Liver (tissue), 9 donors: Measurements from ENCODE around the gene DSCAML1. TPM values are rescaled to one million over a fixed set of nuclear protein-coding genes. Genes with fewer than 3 reads are reported as not detected.

Experiments used
- DNase-seq: peaks from one replicate; pipeline ENCODE4 v3.0.0-alpha.2; 2017; ENCODE audit warnings: low spot score
- H3K27ac ChIP-seq, 2 donors: one replicate each; pipeline ENCODE4 v1.7.0; 2013; ENCODE audit warnings: inconsistent platforms in 2 of 2, low read length in 2 of 2, control low read depth in 1 of 2, low read depth in 1 of 2, mild to moderate bottlenecking in 1 of 2
- H3K27me3 ChIP-seq, 4 donors: one replicate each; pipeline versions ENCODE4 v1.6.1 to v1.7.0; 2013; ENCODE audit warnings: low read length in 3 of 4, inconsistent platforms in 1 of 4, mild to moderate bottlenecking in 1 of 4, moderate library complexity in 1 of 4; ENCODE audit not compliant: control insufficient read depth in 4 of 4, insufficient read depth in 4 of 4
- H3K36me3 ChIP-seq, 4 donors: one replicate each; pipeline versions ENCODE4 v1.6.1 to v1.7.0; 2013; ENCODE audit warnings: low read length in 3 of 4, mild to moderate bottlenecking in 3 of 4, low read depth in 1 of 4, moderate library complexity in 1 of 4; ENCODE audit not compliant: control insufficient read depth in 4 of 4, insufficient read depth in 3 of 4
- H3K4me1 ChIP-seq, 4 donors: one replicate each; pipeline versions ENCODE4 v1.6.1 to v1.7.0; 2013; ENCODE audit warnings: low read length in 3 of 4, mild to moderate bottlenecking in 3 of 4, moderate library complexity in 1 of 4; ENCODE audit not compliant: control insufficient read depth in 4 of 4, insufficient read depth in 4 of 4
- H3K4me3 ChIP-seq, 3 donors: one replicate each; pipeline versions ENCODE4 v1.6.1 to v1.7.0; 2013; ENCODE audit warnings: low read length in 3 of 3, control low read depth in 1 of 3, low read depth in 1 of 3, mild to moderate bottlenecking in 1 of 3
- H3K9ac ChIP-seq, 2 donors: one replicate each; pipeline ENCODE4 v1.7.0; 2013; ENCODE audit warnings: low read length in 2 of 2, mild to moderate bottlenecking in 2 of 2, moderate library complexity in 2 of 2, control low read depth in 1 of 2, low read depth in 1 of 2
- H3K9me3 ChIP-seq, 4 donors: one replicate each; pipeline versions ENCODE4 v1.6.1 to v1.7.0; 2013; ENCODE audit warnings: low read length in 3 of 4; ENCODE audit not compliant: control insufficient read depth in 4 of 4
- EGR1 ChIP-seq, 2 donors: IDR thresholded peaks; 2 replicates each; pipeline ENCODE4 v1.6.1; 2016 to 2018; ENCODE audit warnings: antibody characterized with exemption in 2 of 2, low read depth in 2 of 2
- FOXA1 ChIP-seq: IDR thresholded peaks from 2 replicates; pipeline ENCODE4 v1.6.1; 2016; ENCODE audit warnings: antibody characterized with exemption
- FOXA2 ChIP-seq: IDR thresholded peaks from 2 replicates; pipeline ENCODE4 v1.6.1; 2016; ENCODE audit warnings: antibody characterized with exemption
- GABPA ChIP-seq, 2 donors: IDR thresholded peaks in 1 of 2; conservative IDR thresholded peaks in 1 of 2; 2 replicates each; pipeline ENCODE4 v1.6.1; 2016; ENCODE audit warnings: antibody characterized with exemption in 2 of 2, mild to moderate bottlenecking in 1 of 2, moderate library complexity in 1 of 2
- HNF4A ChIP-seq, 2 donors: conservative IDR thresholded peaks; 2 replicates each; pipeline ENCODE4 v1.6.1; 2016; ENCODE audit warnings: antibody characterized with exemption in 2 of 2, mild to moderate bottlenecking in 2 of 2
- HNF4G ChIP-seq: IDR thresholded peaks from 2 replicates; pipeline ENCODE4 v1.6.1; 2016; ENCODE audit warnings: antibody characterized with exemption
- JUND ChIP-seq, 2 donors: IDR thresholded peaks; 2 replicates each; pipeline ENCODE4 v1.6.1; 2016; ENCODE audit warnings: antibody characterized with exemption in 2 of 2
- NR2F2 ChIP-seq: IDR thresholded peaks from 2 replicates; pipeline ENCODE4 v1.6.1; 2016; ENCODE audit warnings: antibody characterized with exemption
- RAD21 ChIP-seq, 2 donors: IDR thresholded peaks; 2 replicates each; pipeline ENCODE4 v1.6.1; 2016; ENCODE audit warnings: antibody characterized with exemption in 2 of 2, mild to moderate bottlenecking in 2 of 2
- RXRA ChIP-seq, 2 donors: IDR thresholded peaks; 2 replicates each; pipeline ENCODE4 v1.6.1; 2017 to 2018; ENCODE audit warnings: antibody characterized with exemption in 2 of 2, mild to moderate bottlenecking in 1 of 2
- SP1 ChIP-seq: IDR thresholded peaks from 2 replicates; pipeline ENCODE4 v1.6.1; 2018; ENCODE audit warnings: antibody characterized with exemption, mild to moderate bottlenecking
- TAF1 ChIP-seq: conservative IDR thresholded peaks from 2 replicates; pipeline ENCODE4 v1.6.1; 2016; ENCODE audit warnings: antibody characterized with exemption, mild to moderate bottlenecking
- YY1 ChIP-seq: IDR thresholded peaks from 2 replicates; pipeline ENCODE4 v1.6.1; 2016; ENCODE audit warnings: antibody characterized with exemption, mild to moderate bottlenecking
- WGBS: extraction: QIAGEN DNeasy Blood & Tissue Kit; methylation state at CpG from one replicate; pipeline ENCODE4 v1.1.7; 2013; 5-methylcytosine and 5-hydroxymethylcytosine counted together
- polyA plus RNA-seq, 2 donors: library from polyadenylated mRNA; stranded (reverse) in 1 of 2; unstranded in 1 of 2; fragments of 200-250 nt in 1 of 2; fragments of >200 nt in 1 of 2; fragmentation: Nextera tagmentation in 1 of 2; extraction: Ambion mirVana in 1 of 2; gene quantifications; one replicate each; pipeline versions ENCODE4 v1.2.1 to v1.2.3, GENCODE V29; 2013 to 2015
- total RNA-seq, 2 donors: library from RNA; depleted of rRNA; stranded (reverse); fragments of >200 nt; gene quantifications; one replicate each; pipeline ENCODE4 v1.2.3, GENCODE V29; 2014
- TF ChIP-seq, protein P1 (sequence below): IDR thresholded peaks from 2 replicates; pipeline ENCODE4 v1.6.1; 2016; ENCODE audit warnings: antibody characterized with exemption
- TF ChIP-seq, protein P2 (sequence below): IDR thresholded peaks from 2 replicates; pipeline ENCODE4 v1.6.1; 2016; ENCODE audit warnings: antibody characterized with exemption
- TF ChIP-seq, protein P3 (sequence below): IDR thresholded peaks from 2 replicates; pipeline ENCODE4 v1.6.1; 2016; ENCODE audit warnings: antibody characterized with exemption
- TF ChIP-seq, protein P4 (sequence below): IDR thresholded peaks from 2 replicates; pipeline ENCODE4 v1.6.1; 2016; ENCODE audit warnings: antibody characterized with exemption, mild to moderate bottlenecking
- TF ChIP-seq, protein P5 (sequence below): fragments of 150-350 bp; IDR thresholded peaks from 2 replicates; pipeline ENCODE4 v1.5.1; 2017; ENCODE audit warnings: improper control_type of control experiment, low read depth, low read length; ENCODE audit not compliant: missing input control
- donor health status: healthy.
- donor health status: healthy.
- donor health status: healthy.
- donor health status: healthy.
- donor health status: healthy.

Gene DSCAML1
- total and polyA plus RNA-seq, 4 donors, result 0.07 to 0.42 (median 0.20) TPM

DNA sequence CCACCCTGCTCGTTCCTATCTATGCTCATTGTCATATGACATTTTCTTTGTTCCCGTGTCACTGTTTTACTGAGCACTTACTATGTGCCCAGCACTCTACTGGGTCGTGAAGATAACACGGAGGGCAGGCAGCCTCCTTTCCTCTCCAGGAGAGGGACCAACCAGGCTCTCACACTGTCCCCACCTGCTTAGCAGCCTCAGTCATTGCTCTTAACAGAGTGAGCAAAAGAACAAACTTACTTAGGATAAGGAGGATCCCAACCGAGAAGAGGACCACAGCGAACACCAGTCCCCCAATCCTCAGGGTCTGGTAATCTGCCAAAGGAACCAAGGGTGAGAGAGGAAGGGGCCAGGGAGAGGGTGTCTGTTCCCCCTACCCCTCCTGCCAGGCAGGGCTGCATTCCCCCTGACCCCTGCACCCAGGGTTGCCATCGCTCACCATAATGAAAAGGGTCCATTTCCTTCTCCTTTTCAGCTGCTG lies 44.6 kb upstream of the DSCAML1 start:
- Histone ChIP-seq H3K9me3 (no peaks in the 10 kb centered on the region), H3K27ac (no peak overlapping the region), H3K9ac (no peak overlapping the region), H3K36me3 (no peaks in the 10 kb centered on the region), H3K4me1 (no peaks in the 10 kb centered on the region), H3K4me3 (no peak overlapping the region), H3K27me3 (no peaks in the 10 kb centered on the region)
- no peak for DNase-seq
- TF ChIP-seq YY1 (no peak), TAF1 (no peak), GABPA (IDR thresholded peaks at IDR 0.05 in 1 of 2, conservative IDR thresholded peaks at IDR 0.05 in 1 of 2) (no peak), SP1 (no peak), JUND (IDR thresholded peaks at IDR 0.05) (no peak), NR2F2 (no peak), EGR1 (IDR thresholded peaks at IDR 0.05; ENCODE audit: low read depth in 2 of 2) (no peak), HNF4A (conservative IDR thresholded peaks at IDR 0.05) (no peak), FOXA1 (no peak), FOXA2 (no peak), HNF4G (no peak), RAD21 (IDR thresholded peaks at IDR 0.05) (no peak), RXRA (IDR thresholded peaks at IDR 0.05) (no peak)
- TF ChIP-seq, protein P1, sequence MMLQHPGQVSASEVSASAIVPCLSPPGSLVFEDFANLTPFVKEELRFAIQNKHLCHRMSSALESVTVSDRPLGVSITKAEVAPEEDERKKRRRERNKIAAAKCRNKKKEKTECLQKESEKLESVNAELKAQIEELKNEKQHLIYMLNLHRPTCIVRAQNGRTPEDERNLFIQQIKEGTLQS, result no peak
- TF ChIP-seq, protein P2, sequence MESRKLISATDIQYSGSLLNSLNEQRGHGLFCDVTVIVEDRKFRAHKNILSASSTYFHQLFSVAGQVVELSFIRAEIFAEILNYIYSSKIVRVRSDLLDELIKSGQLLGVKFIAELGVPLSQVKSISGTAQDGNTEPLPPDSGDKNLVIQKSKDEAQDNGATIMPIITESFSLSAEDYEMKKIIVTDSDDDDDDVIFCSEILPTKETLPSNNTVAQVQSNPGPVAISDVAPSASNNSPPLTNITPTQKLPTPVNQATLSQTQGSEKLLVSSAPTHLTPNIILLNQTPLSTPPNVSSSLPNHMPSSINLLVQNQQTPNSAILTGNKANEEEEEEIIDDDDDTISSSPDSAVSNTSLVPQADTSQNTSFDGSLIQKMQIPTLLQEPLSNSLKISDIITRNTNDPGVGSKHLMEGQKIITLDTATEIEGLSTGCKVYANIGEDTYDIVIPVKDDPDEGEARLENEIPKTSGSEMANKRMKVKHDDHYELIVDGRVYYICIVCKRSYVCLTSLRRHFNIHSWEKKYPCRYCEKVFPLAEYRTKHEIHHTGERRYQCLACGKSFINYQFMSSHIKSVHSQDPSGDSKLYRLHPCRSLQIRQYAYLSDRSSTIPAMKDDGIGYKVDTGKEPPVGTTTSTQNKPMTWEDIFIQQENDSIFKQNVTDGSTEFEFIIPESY, result no peak
- TF ChIP-seq, protein P3, sequence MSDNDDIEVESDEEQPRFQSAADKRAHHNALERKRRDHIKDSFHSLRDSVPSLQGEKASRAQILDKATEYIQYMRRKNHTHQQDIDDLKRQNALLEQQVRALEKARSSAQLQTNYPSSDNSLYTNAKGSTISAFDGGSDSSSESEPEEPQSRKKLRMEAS, result no peak
- TF ChIP-seq, protein P4, sequence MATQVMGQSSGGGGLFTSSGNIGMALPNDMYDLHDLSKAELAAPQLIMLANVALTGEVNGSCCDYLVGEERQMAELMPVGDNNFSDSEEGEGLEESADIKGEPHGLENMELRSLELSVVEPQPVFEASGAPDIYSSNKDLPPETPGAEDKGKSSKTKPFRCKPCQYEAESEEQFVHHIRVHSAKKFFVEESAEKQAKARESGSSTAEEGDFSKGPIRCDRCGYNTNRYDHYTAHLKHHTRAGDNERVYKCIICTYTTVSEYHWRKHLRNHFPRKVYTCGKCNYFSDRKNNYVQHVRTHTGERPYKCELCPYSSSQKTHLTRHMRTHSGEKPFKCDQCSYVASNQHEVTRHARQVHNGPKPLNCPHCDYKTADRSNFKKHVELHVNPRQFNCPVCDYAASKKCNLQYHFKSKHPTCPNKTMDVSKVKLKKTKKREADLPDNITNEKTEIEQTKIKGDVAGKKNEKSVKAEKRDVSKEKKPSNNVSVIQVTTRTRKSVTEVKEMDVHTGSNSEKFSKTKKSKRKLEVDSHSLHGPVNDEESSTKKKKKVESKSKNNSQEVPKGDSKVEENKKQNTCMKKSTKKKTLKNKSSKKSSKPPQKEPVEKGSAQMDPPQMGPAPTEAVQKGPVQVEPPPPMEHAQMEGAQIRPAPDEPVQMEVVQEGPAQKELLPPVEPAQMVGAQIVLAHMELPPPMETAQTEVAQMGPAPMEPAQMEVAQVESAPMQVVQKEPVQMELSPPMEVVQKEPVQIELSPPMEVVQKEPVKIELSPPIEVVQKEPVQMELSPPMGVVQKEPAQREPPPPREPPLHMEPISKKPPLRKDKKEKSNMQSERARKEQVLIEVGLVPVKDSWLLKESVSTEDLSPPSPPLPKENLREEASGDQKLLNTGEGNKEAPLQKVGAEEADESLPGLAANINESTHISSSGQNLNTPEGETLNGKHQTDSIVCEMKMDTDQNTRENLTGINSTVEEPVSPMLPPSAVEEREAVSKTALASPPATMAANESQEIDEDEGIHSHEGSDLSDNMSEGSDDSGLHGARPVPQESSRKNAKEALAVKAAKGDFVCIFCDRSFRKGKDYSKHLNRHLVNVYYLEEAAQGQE, result no peak
- TF ChIP-seq, protein P5, sequence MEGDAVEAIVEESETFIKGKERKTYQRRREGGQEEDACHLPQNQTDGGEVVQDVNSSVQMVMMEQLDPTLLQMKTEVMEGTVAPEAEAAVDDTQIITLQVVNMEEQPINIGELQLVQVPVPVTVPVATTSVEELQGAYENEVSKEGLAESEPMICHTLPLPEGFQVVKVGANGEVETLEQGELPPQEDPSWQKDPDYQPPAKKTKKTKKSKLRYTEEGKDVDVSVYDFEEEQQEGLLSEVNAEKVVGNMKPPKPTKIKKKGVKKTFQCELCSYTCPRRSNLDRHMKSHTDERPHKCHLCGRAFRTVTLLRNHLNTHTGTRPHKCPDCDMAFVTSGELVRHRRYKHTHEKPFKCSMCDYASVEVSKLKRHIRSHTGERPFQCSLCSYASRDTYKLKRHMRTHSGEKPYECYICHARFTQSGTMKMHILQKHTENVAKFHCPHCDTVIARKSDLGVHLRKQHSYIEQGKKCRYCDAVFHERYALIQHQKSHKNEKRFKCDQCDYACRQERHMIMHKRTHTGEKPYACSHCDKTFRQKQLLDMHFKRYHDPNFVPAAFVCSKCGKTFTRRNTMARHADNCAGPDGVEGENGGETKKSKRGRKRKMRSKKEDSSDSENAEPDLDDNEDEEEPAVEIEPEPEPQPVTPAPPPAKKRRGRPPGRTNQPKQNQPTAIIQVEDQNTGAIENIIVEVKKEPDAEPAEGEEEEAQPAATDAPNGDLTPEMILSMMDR, result no peak
- 81% methylated on average over 7 of the region's 7 CpGs for WGBS
